ENCODE results near the gene ZNF277.

Gene ZNF277

DNA sequence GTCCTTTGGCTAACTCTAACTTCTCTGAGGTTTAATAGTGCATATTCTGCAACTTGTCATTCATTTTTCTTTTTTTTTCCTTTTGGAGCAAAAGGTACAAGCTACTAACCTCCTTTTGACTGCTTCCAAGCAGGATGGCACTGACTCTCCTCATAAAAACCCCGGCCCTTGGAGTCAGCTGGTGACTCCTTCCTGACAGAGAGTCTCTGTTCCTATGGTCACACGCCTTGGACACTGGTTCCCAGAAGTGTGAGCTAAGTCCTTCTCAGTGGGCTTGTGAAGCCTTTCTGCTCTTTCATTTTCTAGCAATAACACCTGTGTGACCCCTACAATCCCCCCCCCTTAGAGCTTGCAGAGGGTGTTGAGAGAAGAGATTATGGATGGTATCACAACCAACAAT lies 22.0 kb upstream of the ZNF277 start:
- no peak for DNase-seq (ENCODE audit: low read depth)
- no peak for TF ChIP-seq CTCF (IDR thresholded peaks at IDR 0.05; ENCODE audit: insufficient read depth, low read depth, low read length, missing control alignments)
- H3K4me3 ChIP-seq (ENCODE audit: low read depth, low read length): no peak overlapping the region

DNA sequence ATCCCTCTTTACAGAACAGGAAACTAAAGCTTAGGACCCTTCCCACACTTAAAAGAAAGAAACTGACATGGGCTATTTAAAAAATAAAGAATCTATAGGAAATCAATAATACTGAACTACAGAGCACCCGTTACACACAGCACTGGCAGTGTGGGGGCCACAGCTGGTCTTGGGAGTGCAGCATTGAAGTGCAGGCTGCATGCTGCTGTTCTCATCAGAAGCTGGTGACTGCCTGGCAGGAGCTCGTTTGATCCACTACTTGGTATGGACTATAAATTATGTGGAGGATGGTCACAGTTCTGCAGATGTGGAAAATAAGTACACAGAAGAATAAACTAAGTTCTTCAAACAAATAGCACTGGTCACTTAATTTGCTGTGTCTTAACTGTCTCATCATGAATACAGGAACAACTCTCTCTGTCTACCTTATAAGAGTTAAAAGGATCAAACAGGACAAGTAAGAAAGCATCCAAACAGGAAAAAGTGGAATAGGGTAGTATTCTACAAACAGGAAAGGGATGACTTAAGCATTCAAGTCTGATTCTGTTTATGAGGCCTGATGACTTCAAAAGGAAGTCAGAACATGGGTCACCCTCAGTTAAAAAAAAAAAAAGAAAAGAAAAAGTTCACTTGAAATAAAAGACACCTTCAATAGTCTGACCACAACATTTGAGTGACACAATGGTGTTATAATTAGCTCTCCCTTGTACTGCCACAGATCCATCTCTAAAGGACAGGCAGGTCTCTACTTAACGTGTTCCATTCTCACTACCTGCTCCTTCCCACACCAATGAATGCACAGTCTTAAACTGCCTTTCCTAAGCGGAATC lies 21.3 kb upstream of the ZNF277 start:
- no peak overlapping the region for H3K4me3 ChIP-seq (ENCODE audit: low read depth, low read length)
- TF ChIP-seq CTCF (IDR thresholded peaks at IDR 0.05; ENCODE audit: insufficient read depth, low read depth, low read length, missing control alignments): no peak
- no peak for DNase-seq (ENCODE audit: low read depth)

DNA sequence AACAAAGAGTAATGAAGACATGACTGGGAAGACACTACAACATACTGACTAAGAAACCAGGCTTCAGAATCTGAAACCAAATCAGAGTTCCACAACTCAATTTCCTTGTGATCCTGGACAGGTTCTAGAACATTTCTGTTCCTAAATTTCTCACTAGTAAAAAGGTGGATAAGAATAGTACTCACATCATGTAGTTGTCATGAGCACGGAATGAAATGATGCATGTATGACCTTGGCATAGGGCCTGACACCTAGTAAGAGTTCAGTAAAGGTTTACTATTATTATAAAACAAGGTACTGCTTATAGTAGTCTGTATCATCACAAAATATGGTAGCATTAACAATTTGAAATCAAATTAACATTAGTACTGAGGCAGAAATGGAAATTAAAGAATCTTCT lies 20.2 kb upstream of the ZNF277 start:
- H3K4me3 ChIP-seq (ENCODE audit: low read depth, low read length): no peak overlapping the region
- TF ChIP-seq CTCF (IDR thresholded peaks at IDR 0.05; ENCODE audit: insufficient read depth, low read depth, low read length, missing control alignments): no peak
- no peak for DNase-seq (ENCODE audit: low read depth)

- no peak for DNase-seq (ENCODE audit: low read depth)
- no peak overlapping the region for H3K4me3 ChIP-seq (ENCODE audit: low read depth, low read length)
- no peak for TF ChIP-seq CTCF (IDR thresholded peaks at IDR 0.05; ENCODE audit: insufficient read depth, low read depth, low read length, missing control alignments)
Measured at GRCh38 chr7:112188257-112188656, 18.2 kb upstream of the ZNF277 start.

DNA sequence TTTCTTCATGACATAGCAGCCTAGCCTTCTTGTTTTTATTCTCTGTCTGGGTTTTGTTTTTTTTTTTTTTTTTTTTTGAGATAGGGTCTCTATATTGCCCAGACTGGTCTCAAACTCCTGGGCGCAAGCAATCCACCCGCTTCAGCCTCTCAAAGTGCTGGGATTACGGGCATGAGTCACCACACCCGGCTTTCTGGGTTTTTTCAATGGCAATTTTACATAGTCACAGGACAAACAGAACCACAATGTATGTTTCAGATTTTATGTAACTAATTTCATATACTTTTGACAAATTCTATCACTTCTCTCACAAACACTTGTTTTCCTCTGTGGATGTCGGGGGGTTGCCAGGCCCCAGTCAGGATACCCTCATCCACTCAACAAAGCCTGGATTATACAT lies 16.8 kb upstream of the ZNF277 start:
- TF ChIP-seq CTCF (IDR thresholded peaks at IDR 0.05; ENCODE audit: insufficient read depth, low read depth, low read length, missing control alignments): no peak
- H3K4me3 ChIP-seq (ENCODE audit: low read depth, low read length): no peak overlapping the region
- no peak for DNase-seq (ENCODE audit: low read depth)

- no peak overlapping the region for H3K4me3 ChIP-seq (ENCODE audit: low read depth, low read length)
- TF ChIP-seq CTCF (IDR thresholded peaks at IDR 0.05; ENCODE audit: insufficient read depth, low read depth, low read length, missing control alignments): no peak
- DNase-seq (ENCODE audit: low read depth): no peak
Measured at GRCh38 chr7:112190120-112190519, 16.4 kb upstream of the ZNF277 start.
